ENCODE measurements around the gene ZC3H11A. TPM values are rescaled to one million over a fixed set of nuclear protein-coding genes. Genes with fewer than 3 reads are reported as not detected.
"Not testable (repeated sequence)": the region's sequence is repeated elsewhere in the genome, so short reads cannot be mapped to it uniquely, and the experiment has no call there.

Gene ZC3H11A
- polyA plus RNA-seq, 3 donors, result 159 to 170 (median 164) TPM

DNA sequence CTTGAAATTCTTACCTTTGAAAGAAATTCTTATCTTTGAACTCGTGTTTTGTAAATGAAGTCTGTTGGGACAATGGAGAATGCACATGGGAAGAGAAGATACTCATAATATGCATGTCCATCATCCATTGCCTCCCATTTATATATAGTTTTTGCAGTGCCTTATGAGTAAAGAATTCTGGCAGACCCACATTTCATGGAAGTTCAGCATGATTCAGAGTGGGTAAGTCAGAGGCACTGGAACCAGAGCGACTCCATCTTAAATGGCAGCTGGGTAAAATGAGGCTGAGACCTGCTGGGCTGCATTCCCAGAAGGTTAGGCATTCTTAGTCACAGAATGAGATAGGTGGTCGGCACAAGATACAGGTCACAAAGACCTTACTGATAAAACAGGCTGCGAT lies 16.6 kb upstream of the ZC3H11A start:
- DNase-seq (ENCODE audit: low read depth in 3 of 3, low spot score in 2 of 3), result no peak

DNA sequence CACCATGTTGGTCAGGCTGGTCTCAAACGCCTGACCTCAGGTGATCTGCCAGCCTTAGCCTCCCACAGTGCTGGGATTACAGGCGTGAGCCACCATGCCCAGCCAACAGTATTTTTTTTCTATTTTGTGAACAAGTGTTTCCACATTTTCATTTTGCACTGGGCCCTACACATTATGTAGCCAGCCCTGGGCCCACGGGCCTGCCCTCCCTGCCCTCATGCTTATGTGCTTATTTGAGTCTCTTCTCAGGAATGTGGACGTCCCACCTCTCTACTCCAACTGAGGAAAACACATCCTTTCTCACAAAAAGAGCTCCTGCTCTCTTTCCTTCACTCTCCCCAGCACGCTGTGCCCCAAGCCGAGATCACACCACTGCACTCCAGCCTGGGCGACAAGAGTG lies 13.5 kb upstream of the ZC3H11A start:
- no peak for DNase-seq (ENCODE audit: low read depth in 3 of 3, low spot score in 2 of 3)

- DNase-seq (ENCODE audit: low read depth in 3 of 3, low spot score in 2 of 3), result no peak
These were observed 5.5 kb upstream of the ZC3H11A start for GRCh38 chr1:203789966-203790365.

DNA sequence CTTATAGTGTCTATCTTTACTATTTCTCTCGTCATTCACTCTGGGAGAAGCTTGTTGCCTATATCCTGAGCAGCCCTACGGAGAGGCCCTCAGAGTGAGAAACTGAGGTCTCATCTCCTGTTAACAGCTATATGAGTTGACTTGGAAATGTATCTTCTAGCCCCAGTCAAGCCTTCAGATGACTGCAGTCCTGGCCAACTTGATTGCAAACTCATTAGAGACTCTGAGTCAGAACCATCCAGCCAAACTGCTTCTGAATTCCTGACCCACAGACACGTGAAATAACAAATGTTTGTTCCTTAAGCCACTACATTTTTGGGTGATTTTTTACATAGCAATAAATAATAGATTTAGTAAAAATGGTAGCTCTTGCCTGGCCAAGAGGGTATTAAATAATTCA lies 3.9 kb upstream of the ZC3H11A start:
- DNase-seq (ENCODE audit: low read depth in 3 of 3, low spot score in 2 of 3), result no peak

DNA sequence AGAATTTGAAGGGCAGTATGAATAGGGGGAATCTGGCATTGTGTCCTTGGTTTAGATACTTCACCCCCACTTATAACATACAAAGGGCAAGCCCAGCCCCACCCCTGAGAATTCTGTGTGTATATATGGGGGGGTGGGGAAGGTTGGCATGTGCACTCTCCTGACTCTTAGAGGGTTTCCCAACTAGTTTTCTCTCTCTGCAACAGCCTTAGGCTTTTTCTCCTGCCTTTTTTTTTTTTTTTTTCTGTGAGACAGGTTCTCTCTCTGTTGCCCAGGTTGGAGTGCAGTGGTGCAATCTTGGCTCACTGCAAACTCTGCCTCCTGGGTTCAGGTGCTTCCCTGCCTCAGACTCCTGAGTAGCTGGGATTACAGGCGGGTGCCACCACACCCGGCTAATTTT lies 2.9 kb upstream of the ZC3H11A start:
- DNase-seq (ENCODE audit: low read depth in 3 of 3, low spot score in 2 of 3), result no peak

- not testable (repeated sequence) for DNase-seq (ENCODE audit: low read depth in 3 of 3, low spot score in 2 of 3)
These were observed 1.9 kb upstream of the ZC3H11A start for GRCh38 chr1:203793561-203793960.

GRCh38 chr1:203794764-203795440 lies 521 bp upstream of the ZC3H11A start:
- no peak for DNase-seq (ENCODE audit: low read depth in 3 of 3, low spot score in 2 of 3)

DNA sequence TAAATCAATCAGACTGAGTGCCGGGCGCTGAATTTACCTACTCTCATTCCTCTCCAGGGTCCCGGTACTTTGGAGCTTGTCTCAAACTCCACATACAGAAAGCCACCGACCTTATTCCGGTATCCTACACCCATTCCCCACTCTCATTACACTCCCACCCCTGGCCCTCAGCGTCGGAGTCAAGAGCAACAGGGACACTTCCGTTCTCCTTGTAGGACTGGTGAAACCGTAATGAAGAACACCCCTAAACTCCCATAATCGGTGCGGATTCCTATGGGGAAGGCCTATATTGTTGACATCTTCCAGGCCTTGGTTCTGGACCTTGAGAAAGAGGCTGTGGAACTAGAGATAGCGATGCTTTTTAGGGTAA lies 798 bp downstream of the ZC3H11A start:
- peak in 1 of 3 donors; percentile 33 for DNase-seq (ENCODE audit: low read depth in 3 of 3, low spot score in 2 of 3)

DNA sequence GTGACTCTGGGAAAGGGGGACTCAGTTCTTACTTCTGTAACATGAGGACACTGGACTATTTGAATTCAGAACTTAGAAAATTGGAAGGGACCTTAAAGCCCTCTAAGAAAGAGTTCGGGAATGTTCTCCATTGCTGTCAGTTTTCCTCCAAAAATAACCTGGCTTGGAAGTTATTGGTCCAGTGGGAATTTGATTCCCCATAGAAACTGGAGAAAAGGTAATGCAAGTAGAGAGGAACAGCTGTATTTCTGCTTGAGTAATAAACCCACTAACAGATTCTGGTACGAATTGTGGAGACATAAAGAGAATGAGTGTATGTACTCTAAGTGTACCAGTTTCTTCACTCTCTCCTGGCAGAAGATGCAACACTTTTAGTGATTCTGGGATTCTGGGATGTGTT lies 1.8 kb downstream of the ZC3H11A start:
- no peak for DNase-seq (ENCODE audit: low read depth in 3 of 3, low spot score in 2 of 3)

GRCh38 chr1:203797948-203798655 lies 2.7 kb downstream of the ZC3H11A start:
- no peak for DNase-seq (ENCODE audit: low read depth in 3 of 3, low spot score in 2 of 3)

DNA sequence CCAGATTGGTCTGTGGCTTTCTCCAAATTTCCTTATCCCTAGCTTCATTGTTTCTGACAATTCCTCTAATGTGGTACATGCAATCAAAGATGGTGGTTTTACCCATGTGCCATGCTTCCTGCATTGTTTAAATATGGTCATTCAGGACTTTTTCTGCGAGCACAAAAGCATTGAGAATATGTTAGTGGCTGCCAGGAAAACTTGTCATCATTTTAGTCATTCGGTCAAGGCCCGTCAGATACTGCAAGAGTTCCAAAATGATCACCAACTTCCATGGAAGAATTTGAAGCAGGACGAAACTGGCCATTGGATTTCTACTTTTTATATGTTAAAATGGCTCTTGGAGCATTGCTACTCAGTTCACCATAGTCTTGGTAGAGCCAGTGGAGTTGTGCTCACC lies 3.7 kb downstream of the ZC3H11A start:
- DNase-seq (ENCODE audit: low read depth in 3 of 3, low spot score in 2 of 3), result no peak

DNA sequence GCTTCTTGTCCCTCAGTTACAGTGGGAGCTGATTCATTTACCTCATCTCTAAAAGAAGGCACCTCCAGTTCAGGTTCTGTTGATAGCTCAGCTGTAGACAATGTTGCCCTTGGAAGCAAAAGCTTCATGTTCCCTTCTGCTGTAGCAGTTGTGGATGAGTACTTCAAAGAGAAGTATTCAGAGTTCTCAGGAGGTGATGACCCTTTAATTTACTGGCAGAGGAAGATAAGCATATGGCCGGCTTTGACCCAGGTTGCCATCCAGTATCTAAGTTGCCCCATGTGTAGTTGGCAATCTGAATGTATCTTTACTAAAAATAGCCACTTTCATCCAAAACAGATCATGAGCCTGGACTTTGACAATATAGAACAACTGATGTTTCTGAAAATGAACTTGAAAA lies 4.5 kb downstream of the ZC3H11A start:
- no peak for DNase-seq (ENCODE audit: low read depth in 3 of 3, low spot score in 2 of 3)

DNA sequence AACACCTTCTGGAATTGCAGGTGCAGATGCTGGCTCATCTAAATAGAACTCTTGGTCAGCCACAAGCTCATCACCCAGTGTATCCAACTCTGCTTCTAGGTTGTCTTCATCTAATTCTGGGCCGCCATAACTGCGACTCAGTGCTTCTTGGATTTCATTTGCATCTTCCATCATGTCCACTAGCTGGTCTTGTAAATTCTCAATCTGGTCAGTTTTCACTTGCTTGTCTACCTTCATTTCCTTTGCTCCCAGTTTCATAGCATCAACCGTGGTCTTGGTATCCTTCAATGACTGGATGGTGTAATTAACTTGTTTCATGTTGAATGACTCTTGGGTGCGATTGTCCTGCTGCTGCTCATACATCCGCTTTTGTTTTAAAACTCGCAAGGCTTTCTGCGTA lies 10.3 kb downstream of the ZC3H11A start:
- no peak for DNase-seq (ENCODE audit: low read depth in 3 of 3, low spot score in 2 of 3)

- no peak for DNase-seq (ENCODE audit: low read depth in 3 of 3, low spot score in 2 of 3)
These were observed 11.8 kb downstream of the ZC3H11A start for GRCh38 chr1:203807196-203807595.

DNA sequence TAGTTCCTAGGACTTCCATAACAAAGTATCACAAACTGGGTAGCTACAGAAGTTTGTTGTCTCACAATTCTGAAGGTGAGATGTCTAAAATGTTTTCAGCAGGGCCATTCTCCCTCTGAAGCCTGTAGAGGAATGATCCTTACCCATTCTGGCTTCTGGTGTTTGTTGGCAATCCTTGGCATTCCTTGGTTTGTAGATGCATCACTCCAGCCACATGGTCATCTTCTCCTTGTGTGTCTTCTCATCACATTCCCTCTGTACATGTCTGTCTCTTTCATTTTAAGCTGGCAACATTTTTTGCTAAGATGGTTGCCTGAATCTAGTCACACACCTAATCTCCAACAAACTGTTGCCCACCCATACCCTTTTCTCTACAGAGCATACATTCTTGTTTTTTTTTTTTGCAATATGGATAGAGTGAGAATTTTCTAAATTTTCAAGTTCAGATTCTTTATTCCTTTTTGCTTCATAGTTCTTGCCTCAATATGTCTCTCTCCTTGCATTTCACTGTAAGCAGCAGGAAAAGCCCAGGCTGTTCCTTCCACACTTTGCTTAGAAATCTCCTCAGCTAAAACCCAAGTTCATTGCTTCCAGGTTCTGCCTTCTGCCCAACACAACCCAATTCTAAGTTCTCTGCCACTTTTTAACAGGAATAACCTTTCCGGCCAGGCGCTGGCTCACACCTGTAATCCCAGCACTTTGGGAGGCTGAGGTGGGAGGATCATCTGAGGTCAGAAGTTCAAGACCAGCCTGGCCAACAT lies 18.3 kb downstream of the ZC3H11A start:
- no peak for DNase-seq (ENCODE audit: low read depth in 3 of 3, low spot score in 2 of 3)

DNA sequence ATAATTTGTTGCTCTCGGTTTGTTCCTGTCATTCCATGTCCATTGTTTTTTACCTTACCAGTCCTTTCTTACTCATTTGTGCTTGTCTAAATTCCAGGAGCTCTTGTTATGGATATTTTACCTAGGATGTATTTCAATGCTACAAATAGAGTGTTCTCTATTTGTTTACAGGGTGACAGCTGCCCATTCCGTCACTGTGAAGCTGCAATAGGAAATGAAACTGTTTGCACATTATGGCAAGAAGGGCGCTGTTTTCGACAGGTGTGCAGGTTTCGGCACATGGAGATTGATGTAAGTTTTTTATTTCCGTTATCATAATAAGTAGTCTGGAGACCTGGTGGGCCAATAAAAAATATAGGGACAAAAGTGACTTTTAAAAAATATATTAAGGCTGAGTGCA lies 23.0 kb downstream of the ZC3H11A start:
- DNase-seq (ENCODE audit: low read depth in 3 of 3, low spot score in 2 of 3), result no peak

GRCh38 chr1:203823306-203823705 lies 27.9 kb downstream of the ZC3H11A start:
- no peak for DNase-seq (ENCODE audit: low read depth in 3 of 3, low spot score in 2 of 3)

DNA sequence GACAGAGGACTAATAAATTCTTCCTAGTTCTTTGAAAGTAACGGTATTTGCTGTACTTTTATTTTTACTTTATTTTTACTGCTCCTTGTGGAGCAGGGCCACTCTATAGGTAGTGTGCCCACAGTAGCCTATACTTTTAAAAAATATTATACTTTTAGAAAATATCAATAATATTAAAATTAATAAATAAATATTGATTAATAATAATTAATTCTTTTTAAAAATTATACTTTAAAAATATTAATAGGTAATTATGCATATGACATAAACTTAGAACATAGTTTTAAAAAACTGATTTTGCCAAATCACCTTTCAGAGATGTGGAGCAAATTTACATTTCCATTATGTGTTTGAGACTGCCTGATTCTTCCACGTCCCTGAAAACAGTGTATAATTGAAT lies 30.8 kb downstream of the ZC3H11A start:
- DNase-seq (ENCODE audit: low read depth in 3 of 3, low spot score in 2 of 3), result no peak

- no peak for DNase-seq (ENCODE audit: low read depth in 3 of 3, low spot score in 2 of 3)
These were observed 32.6 kb downstream of the ZC3H11A start for GRCh38 chr1:203828002-203828401.

DNA sequence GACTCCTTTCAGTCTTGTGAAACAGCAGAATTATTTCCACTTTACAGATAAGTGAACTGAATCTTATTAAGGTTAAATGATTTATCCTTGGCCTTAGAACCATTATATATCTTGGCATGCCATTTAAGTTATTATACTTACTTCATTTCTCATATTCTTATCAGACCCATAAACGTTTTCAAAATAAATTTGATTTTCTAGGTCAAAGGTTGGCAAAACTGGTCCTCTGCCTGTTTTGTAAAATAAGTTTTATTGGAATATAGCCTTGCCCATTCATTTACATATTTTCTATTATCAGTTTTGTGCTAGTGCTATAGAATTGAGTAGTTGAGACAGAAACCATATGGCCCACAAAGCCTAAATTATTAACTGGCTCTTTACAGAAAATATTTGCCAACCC lies 33.1 kb downstream of the ZC3H11A start:
- no peak for DNase-seq (ENCODE audit: low read depth in 3 of 3, low spot score in 2 of 3)

- DNase-seq (ENCODE audit: low read depth in 3 of 3, low spot score in 2 of 3), result not testable (repeated sequence)
These were observed 33.8 kb downstream of the ZC3H11A start for GRCh38 chr1:203829247-203829646.

DNA sequence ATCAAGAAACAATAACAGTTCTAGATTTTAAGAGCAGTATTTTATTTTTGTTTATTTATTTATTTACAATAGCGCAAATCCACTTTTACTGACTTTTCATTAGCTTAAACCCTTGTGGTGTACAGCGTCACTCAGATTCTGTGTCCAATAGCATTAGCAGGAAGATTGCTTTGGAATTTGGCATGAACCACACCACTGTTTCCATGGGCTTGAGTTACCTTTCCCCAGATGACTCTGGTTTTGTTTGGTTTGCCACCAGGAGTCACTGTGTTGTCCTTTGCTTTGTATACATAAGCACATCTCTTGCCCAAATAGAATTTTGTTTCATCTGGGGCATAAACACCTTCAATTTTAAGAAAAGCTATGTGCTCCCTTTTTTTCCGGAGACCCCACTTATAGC lies 40.1 kb downstream of the ZC3H11A start:
- DNase-seq (ENCODE audit: low read depth in 3 of 3, low spot score in 2 of 3), result no peak

Measured in right renal cortex interstitium (tissue), 3 donors.